ENCODE data around the gene CAMTA1. TPM values are rescaled to one million over a fixed set of nuclear protein-coding genes. Genes with fewer than 3 reads are reported as not detected.

Gene CAMTA1
- total RNA-seq, 4 donors from 2014 or later, result 86.3 to 170 (median 132) TPM

DNA sequence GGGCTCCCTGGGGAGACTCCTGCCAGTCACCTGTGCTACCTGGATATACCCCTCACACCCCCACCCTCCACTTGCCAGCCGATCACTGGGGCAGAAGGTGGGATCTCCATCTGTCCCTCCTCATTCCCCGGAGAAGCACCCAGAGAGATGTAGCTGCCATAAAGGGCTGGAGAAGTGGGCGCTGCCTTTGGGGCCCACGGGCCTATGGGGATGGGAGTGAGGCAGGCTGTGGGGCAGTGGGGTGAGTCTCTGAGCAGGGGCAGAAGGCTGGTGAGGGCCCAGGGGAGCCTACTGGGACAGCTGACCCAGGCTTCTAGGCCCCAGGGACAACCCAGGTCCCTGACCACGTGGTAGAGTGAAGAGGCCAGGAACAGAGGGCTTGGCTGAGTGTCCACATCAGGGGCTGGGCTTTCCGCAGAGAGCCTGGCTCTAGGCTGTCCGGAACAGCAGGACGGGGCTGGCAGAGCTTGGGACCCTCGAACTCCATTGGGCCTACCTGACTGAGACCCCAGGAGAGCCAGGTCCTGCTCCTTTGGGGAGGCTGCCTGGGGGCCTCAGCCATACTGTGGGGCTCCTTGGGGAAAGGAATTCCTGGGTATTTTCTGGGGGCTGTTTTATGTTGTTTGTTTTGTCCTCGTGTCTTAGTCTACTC, 780.0 kb downstream of the CAMTA1 start:
- WGBS, 2 donors (ENCODE audit: low coverage in 1 of 2), result 94 to 100% methylated on average over 1 to 5 of the region's 10 CpGs
- TF ChIP-seq POLR2A (IDR thresholded peaks at IDR 0.05) (no peak), EP300 (IDR thresholded peaks at IDR 0.05) (no peak)
- no peak for ATAC-seq

DNA sequence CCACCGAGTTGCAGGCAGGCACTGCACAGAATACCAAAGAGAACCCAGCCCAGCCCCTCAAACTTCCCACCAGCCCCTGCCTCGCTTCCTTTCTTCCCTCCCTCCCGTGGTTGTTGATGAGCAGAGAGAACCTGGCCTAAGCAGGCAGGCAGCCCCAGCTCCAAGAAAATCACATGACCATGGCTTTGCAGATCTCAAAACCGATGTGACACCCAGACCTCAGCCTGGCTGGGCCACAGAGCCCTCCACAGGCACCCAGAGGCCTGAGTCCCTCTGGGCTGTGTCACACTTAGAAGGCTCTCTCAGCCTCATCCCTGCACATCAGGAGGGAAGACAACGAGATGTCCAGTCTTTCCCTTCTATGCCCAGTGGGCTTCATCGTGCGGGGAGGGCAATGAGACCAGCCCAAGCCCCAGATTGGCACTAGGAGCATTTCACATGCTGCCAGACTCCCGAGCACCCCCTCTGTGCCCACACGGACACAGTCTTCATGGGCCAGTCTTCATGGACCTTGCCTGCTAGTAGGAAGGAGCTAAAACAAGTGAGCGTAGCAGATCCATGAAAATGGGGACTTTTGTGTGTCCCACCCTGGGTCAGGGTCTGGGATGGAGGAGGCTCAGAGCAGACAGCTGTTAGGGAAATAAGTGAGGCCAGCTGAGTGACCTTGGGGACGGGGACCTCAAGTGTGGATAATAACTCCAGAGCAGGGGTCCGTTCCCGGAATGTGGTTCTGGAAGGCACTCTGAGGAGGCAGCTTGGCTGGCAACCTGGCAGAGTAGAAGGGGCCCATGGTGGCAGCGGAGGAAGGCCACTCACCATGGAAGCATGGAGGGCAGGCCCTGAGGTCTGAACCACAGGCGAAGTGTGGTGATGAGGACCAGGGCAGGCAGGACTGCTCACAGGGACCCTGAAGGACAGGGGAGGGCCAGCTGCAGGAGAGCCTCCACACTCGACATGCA, 781.4 kb downstream of the CAMTA1 start:
- Histone ChIP-seq H3K27ac (no peak overlapping the region), H3K36me3 (no peaks in the 10 kb centered on the region), H3K4me3 (no peak overlapping the region), H3K4me1 (no peaks in the 10 kb centered on the region), H3K27me3 (no peaks in the 10 kb centered on the region), H3K9me3 (no peaks in the 10 kb centered on the region)
- WGBS, 2 donors (ENCODE audit: low coverage in 1 of 2), result 81 to 83% methylated on average over 4 to 9 of the region's 16 CpGs
- no peak for ATAC-seq
- TF ChIP-seq POLR2AphosphoS5 (IDR thresholded peaks at IDR 0.05) (no peak), EP300 (IDR thresholded peaks at IDR 0.05) (no peak), POLR2A (IDR thresholded peaks at IDR 0.05) (no peak)
- TF ChIP-seq, protein P1, sequence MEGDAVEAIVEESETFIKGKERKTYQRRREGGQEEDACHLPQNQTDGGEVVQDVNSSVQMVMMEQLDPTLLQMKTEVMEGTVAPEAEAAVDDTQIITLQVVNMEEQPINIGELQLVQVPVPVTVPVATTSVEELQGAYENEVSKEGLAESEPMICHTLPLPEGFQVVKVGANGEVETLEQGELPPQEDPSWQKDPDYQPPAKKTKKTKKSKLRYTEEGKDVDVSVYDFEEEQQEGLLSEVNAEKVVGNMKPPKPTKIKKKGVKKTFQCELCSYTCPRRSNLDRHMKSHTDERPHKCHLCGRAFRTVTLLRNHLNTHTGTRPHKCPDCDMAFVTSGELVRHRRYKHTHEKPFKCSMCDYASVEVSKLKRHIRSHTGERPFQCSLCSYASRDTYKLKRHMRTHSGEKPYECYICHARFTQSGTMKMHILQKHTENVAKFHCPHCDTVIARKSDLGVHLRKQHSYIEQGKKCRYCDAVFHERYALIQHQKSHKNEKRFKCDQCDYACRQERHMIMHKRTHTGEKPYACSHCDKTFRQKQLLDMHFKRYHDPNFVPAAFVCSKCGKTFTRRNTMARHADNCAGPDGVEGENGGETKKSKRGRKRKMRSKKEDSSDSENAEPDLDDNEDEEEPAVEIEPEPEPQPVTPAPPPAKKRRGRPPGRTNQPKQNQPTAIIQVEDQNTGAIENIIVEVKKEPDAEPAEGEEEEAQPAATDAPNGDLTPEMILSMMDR (IDR thresholded peaks at IDR 0.05), result no peak

More for the DNA sequence above, 780.0 kb downstream of the CAMTA1 start:
- H3K27ac ChIP-seq, result no peak overlapping the region
- H3K27me3 ChIP-seq, result no peaks in the 10 kb centered on the region
- no peaks in the 10 kb centered on the region for H3K36me3 ChIP-seq
- H3K9me3 ChIP-seq, result no peaks in the 10 kb centered on the region
- H3K4me3 ChIP-seq, result no peak overlapping the region
- no peaks in the 10 kb centered on the region for H3K4me1 ChIP-seq

DNA sequence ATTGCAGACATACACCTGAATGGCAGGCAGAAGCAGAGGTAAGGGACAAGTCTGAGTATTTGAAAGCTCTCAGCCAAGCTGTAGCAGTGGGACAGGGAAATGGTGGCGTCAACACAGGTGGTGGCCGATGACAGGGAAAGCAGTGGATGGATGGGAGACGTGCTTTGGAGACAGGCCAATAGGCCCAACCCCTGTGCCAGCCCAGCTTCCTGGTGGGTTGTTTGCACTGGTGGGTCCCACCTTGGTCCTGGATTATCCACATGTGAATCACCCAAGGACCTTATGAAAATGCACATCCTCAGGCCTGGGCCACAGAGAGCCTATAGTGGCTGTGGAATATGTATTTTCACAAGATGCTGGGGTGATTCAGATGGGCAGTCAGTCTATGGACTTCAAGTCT, 782.1 kb downstream of the CAMTA1 start:
- H3K9me3 ChIP-seq, result no peaks in the 10 kb centered on the region
- WGBS, 2 donors (ENCODE audit: low coverage in 1 of 2), result 95% methylated on average over 3 of the region's 3 CpGs; no CpG with 5 or more reads in 1 of the 2 donors
- no peak for ATAC-seq
- H3K4me1 ChIP-seq, result no peaks in the 10 kb centered on the region
- H3K4me3 ChIP-seq, result no peak overlapping the region
- no peak for TF ChIP-seq EP300 (IDR thresholded peaks at IDR 0.05)
- no peak for TF ChIP-seq POLR2A (IDR thresholded peaks at IDR 0.05)
- TF ChIP-seq, protein P1 (IDR thresholded peaks at IDR 0.05), result no peak
- TF ChIP-seq POLR2AphosphoS5 (IDR thresholded peaks at IDR 0.05), result no peak
- H3K36me3 ChIP-seq, result no peaks in the 10 kb centered on the region
- no peak overlapping the region for H3K27ac ChIP-seq
- H3K27me3 ChIP-seq, result no peaks in the 10 kb centered on the region

DNA sequence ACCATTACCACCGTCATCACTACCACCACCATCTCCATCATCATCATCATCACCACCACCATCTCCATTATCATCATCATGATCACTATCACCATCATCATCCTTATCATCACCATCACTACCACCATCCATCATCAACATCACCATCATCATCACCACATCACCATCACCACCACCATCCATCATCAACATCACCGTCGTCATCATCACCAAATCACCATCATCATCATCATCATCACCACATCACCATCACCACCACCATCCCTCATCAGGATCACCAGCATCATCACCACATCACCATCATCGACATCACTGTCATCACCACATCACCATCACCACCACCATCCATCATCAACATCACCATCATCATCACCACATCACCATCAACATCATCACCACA, 782.8 kb downstream of the CAMTA1 start:
- H3K9me3 ChIP-seq, result no peaks in the 10 kb centered on the region
- H3K27ac ChIP-seq, result no peak overlapping the region
- no peaks in the 10 kb centered on the region for H3K36me3 ChIP-seq
- H3K4me3 ChIP-seq, result no peak overlapping the region
- no peaks in the 10 kb centered on the region for H3K4me1 ChIP-seq
- H3K27me3 ChIP-seq, result no peaks in the 10 kb centered on the region
- no peak for TF ChIP-seq POLR2AphosphoS5 (IDR thresholded peaks at IDR 0.05)
- no peak for TF ChIP-seq EP300 (IDR thresholded peaks at IDR 0.05)
- TF ChIP-seq, protein P1 (IDR thresholded peaks at IDR 0.05), result no peak
- TF ChIP-seq POLR2A (IDR thresholded peaks at IDR 0.05), result no peak
- WGBS, 2 donors (ENCODE audit: low coverage in 1 of 2), result 90 to 92% methylated on average over 4 of the region's 4 CpGs
- ATAC-seq, result no peak

DNA sequence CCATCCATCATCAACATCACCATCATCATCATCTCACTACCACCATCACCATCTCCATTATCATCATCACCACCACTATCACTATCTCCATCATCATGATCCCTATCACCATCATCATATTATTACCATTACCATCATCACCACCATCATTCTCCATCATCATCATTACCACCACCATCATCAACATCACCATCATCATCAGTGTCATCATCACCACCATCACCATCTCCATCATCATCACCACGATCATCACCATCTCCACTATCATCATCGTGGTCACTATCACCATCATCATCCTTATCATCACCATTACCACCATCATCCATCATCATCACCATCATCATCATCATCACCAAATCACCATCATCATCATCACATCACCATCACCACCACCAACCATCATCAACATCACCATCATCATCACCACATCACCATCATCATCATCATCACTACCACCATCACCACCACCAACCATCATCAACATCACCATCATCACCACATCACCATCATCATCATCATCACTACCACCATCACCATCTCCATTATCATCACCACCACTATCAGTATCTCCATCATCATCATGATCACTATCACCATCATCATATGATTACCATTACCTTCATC, 783.8 kb downstream of the CAMTA1 start:
- no peak for TF ChIP-seq POLR2AphosphoS5 (IDR thresholded peaks at IDR 0.05)
- TF ChIP-seq, protein P1 (IDR thresholded peaks at IDR 0.05), result no peak
- TF ChIP-seq EP300 (IDR thresholded peaks at IDR 0.05), result no peak
- TF ChIP-seq POLR2A (IDR thresholded peaks at IDR 0.05), result no peak
- Histone ChIP-seq H3K4me1 (peaks cover 0 to 4% (median under 1%) of the 10 kb centered on the region in 3 donors), H3K36me3 (no peaks in the 10 kb centered on the region), H3K4me3 (no peak overlapping the region), H3K27me3 (no peaks in the 10 kb centered on the region), H3K27ac (no peak overlapping the region), H3K9me3 (no peaks in the 10 kb centered on the region)
- 89 to 97% methylated on average over 2 of the region's 2 CpGs for WGBS, 2 donors (ENCODE audit: low coverage in 1 of 2)
- no peak for ATAC-seq
